ENCODE data around the gene CNN2. TPM values are rescaled to one million over a fixed set of nuclear protein-coding genes. Genes with fewer than 3 reads are reported as not detected.
A peak's percentile ranks its signal among the peaks of the same experiment; 100 is the strongest.

The CNN2 gene
- total and polyA plus RNA-seq, 9 of the 15 experiments (the other 6 are each of a cell fraction or from before 2014, with no cell fraction given): 12.1 to 174 (median 52.7) TPM

GRCh38 chr19:982567-983170 is 43.7 kb upstream of the CNN2 start (continued):
- TF ChIP-seq TEAD1 (CRISPR knock-in tag; IDR thresholded peaks at IDR 0.05) (no peak; a peak in 1 of 4 replicates), KLF10 (CRISPR knock-in tag; IDR thresholded peaks at IDR 0.05) (no peak), HEY1 (CRISPR knock-in tag; IDR thresholded peaks at IDR 0.05; ENCODE audit: borderline replicate concordance) (no peak), JUNB (CRISPR knock-in tag; conservative IDR thresholded peaks at IDR 0.05) (no peak), GABPB1 (CRISPR knock-in tag; IDR thresholded peaks at IDR 0.05) (no peak), EZH2 (IDR thresholded peaks at IDR 0.05; ENCODE audit: borderline replicate concordance, low read depth, low read length) (no peak), FOXA3 (CRISPR knock-in tag; conservative IDR thresholded peaks at IDR 0.05 in 1 of 2, IDR thresholded peaks at IDR 0.05 in 1 of 2) (no peak), DDX20 (tag; IDR thresholded peaks at IDR 0.05; ENCODE audit: low read depth) (no peak), KAT2B (IDR thresholded peaks at IDR 0.05; ENCODE audit: low read depth, low read length) (no peak), BRF1 (IDR thresholded peaks at IDR 0.05; ENCODE audit: borderline replicate concordance, extremely low read depth, insufficient read length) (no peak), ZNF655 (CRISPR knock-in tag; IDR thresholded peaks at IDR 0.05) (no peak), ELF1 (tag; IDR thresholded peaks at IDR 0.05) (no peak), ZBTB33 (CRISPR knock-in tag; IDR thresholded peaks at IDR 0.05) (peak; percentile 79), YBX1 (IDR thresholded peaks at IDR 0.05) (no peak), ZNF445 (CRISPR knock-in tag; IDR thresholded peaks at IDR 0.05; ENCODE audit: low read depth) (no peak), SREBF1 (IDR thresholded peaks at IDR 0.05; ENCODE audit: borderline replicate concordance, low read depth, low read length) (no peak), IFI16 (CRISPR knock-in tag; IDR thresholded peaks at IDR 0.05) (no peak), ZNF518B (CRISPR knock-in tag; IDR thresholded peaks at IDR 0.05) (no peak), NR4A1 (CRISPR knock-in tag; IDR thresholded peaks at IDR 0.05) (no peak), NR4A1 (tag; IDR thresholded peaks at IDR 0.05) (peak; percentile 60; the same call in 1 of the 2 replicates), CHCHD3 (CRISPR knock-in tag; IDR thresholded peaks at IDR 0.05) (no peak), FUS (optimal IDR thresholded peaks at IDR 0.05; ENCODE audit: low read depth, low read length) (peak; percentile 76), SNRNP70 (optimal IDR thresholded peaks at IDR 0.05; ENCODE audit: low read depth, low read length) (no peak), ATF7 (IDR thresholded peaks at IDR 0.05) (peak; percentile 42; the same call in 1 of the 2 replicates)
